H9 (cell line): Measurements from ENCODE around the gene ADGRL2. TPM values are rescaled to one million over a fixed set of nuclear protein-coding genes. Genes with fewer than 3 reads are reported as not detected.

Experiments
- DNase-seq: peaks from one replicate; pipeline ENCODE4 v3.0.0-alpha.2; 2017
- H2AFZ ChIP-seq: one replicate; pipeline ENCODE4 v1.6.1; 2013; ENCODE audit warnings: mild to moderate bottlenecking, low read length, control low read depth, moderate library complexity
- H2AK5ac ChIP-seq: 2 replicates; pipeline ENCODE4 v1.6.1; 2013; ENCODE audit warnings: low read length, control low read depth, mixed read lengths; ENCODE audit not compliant: insufficient read length
- H2BK120ac ChIP-seq: one replicate; pipeline ENCODE4 v1.6.1; 2013; ENCODE audit warnings: low read depth, mild to moderate bottlenecking, low read length, control low read depth, inconsistent platforms; ENCODE audit not compliant: poor library complexity, severe bottlenecking
- H2BK12ac ChIP-seq: 2 replicates; pipeline ENCODE4 v1.6.1; 2013; ENCODE audit warnings: low read length, control low read depth, mixed read lengths, low read depth; ENCODE audit not compliant: insufficient read length
- H2BK15ac ChIP-seq: 2 replicates; pipeline ENCODE4 v1.6.1; 2013; ENCODE audit warnings: low read depth, low read length, control low read depth
- H2BK20ac ChIP-seq: one replicate; pipeline ENCODE4 v1.6.1; 2013; ENCODE audit warnings: low read depth, mild to moderate bottlenecking, low read length, control low read depth, inconsistent platforms; ENCODE audit not compliant: poor library complexity, severe bottlenecking
- H2BK5ac ChIP-seq: 2 replicates; pipeline ENCODE4 v1.6.1; 2013; ENCODE audit warnings: low read length, control low read depth, mixed read lengths; ENCODE audit not compliant: insufficient read length
- H3K14ac ChIP-seq: 2 replicates; pipeline ENCODE4 v1.6.1; 2013; ENCODE audit warnings: low read length, control low read depth; ENCODE audit not compliant: insufficient read depth
- H3K18ac ChIP-seq: 2 replicates; pipeline ENCODE4 v1.6.1; 2013; ENCODE audit warnings: low read depth, mild to moderate bottlenecking, mixed read lengths, low read length, control low read depth; ENCODE audit not compliant: insufficient read length
- H3K23ac ChIP-seq: 2 replicates; pipeline ENCODE4 v1.6.1; 2013; ENCODE audit warnings: low read length, control low read depth, mixed read lengths, low read depth; ENCODE audit not compliant: insufficient read length
- H3K23me2 ChIP-seq: 2 replicates; pipeline ENCODE4 v1.6.1; 2013; ENCODE audit warnings: low read depth, mild to moderate bottlenecking, mixed read lengths, low read length, control low read depth; ENCODE audit not compliant: insufficient read length, poor library complexity, severe bottlenecking
- H3K27ac ChIP-seq: 2 replicates; pipeline ENCODE4 v1.5.1; 2013; ENCODE audit warnings: low read length, control low read depth, mixed read lengths, low read depth; ENCODE audit not compliant: insufficient read length
- H3K27me3 ChIP-seq: 2 replicates; pipeline ENCODE4 v1.6.1; 2013; ENCODE audit warnings: low read length, control low read depth, inconsistent platforms; ENCODE audit not compliant: insufficient read depth
- H3K4ac ChIP-seq: 2 replicates; pipeline ENCODE4 v1.6.1; 2013; ENCODE audit warnings: low read depth, mild to moderate bottlenecking, control low read depth, inconsistent platforms, low read length, moderate library complexity
- H3K4me1 ChIP-seq: 2 replicates; pipeline ENCODE4 v1.6.1; 2013; ENCODE audit warnings: low read length, control low read depth, inconsistent platforms; ENCODE audit not compliant: insufficient read depth
- H3K4me2 ChIP-seq: 2 replicates; pipeline ENCODE4 v1.6.1; 2013; ENCODE audit warnings: low read length, control low read depth, mixed read lengths; ENCODE audit not compliant: insufficient read length, insufficient read depth
- H3K56ac ChIP-seq: 2 replicates; pipeline ENCODE4 v1.6.1; 2013; ENCODE audit warnings: low read depth, mild to moderate bottlenecking, mixed read lengths, low read length, control low read depth; ENCODE audit not compliant: insufficient read length
- H3K79me1 ChIP-seq: 2 replicates; pipeline ENCODE4 v1.6.1; 2013; ENCODE audit warnings: low read depth, mild to moderate bottlenecking, moderate library complexity, low read length, control low read depth, inconsistent platforms; ENCODE audit not compliant: insufficient read depth, poor library complexity, severe bottlenecking
- H3K79me2 ChIP-seq: 2 replicates; pipeline ENCODE4 v1.6.1; 2013; ENCODE audit warnings: low read length, control low read depth, inconsistent platforms; ENCODE audit not compliant: insufficient read depth
- H3K9ac ChIP-seq: 2 replicates; pipeline ENCODE4 v1.6.1; 2013; ENCODE audit warnings: low read length, control low read depth, mixed read lengths; ENCODE audit not compliant: insufficient read length; ENCODE audit errors: extremely low read depth
- H3K9me3 ChIP-seq: one replicate; pipeline ENCODE4 v1.6.1; 2013; ENCODE audit warnings: low read depth, low read length, inconsistent platforms; ENCODE audit not compliant: control insufficient read depth
- H3T11ph ChIP-seq: one replicate; pipeline ENCODE4 v1.6.1; 2013; ENCODE audit warnings: mild to moderate bottlenecking, low read length, control low read depth, inconsistent platforms
- H4K20me1 ChIP-seq: one replicate; pipeline ENCODE4 v1.6.1; 2013; ENCODE audit not compliant: control insufficient read depth, insufficient read length, insufficient read depth
- H4K5ac ChIP-seq: 2 replicates; pipeline ENCODE4 v1.6.1; 2013; ENCODE audit warnings: low read depth, mild to moderate bottlenecking, mixed read lengths, low read length, control low read depth; ENCODE audit not compliant: insufficient read length
- H4K8ac ChIP-seq: replicated peaks from 2 replicates; pipeline ENCODE4 v1.6.1; 2013; ENCODE audit warnings: low read length, control low read depth, mixed read lengths, low read depth; ENCODE audit not compliant: insufficient read length
- H4K91ac ChIP-seq: 2 replicates; pipeline ENCODE4 v1.6.1; 2013; ENCODE audit warnings: low read depth, mild to moderate bottlenecking, moderate library complexity, mixed read lengths, low read length, control low read depth; ENCODE audit not compliant: insufficient read length
- H3K27ac Mint-ChIP-seq, 3 experiments: 2 replicates in 2 of 3; 3 replicates in 1 of 3; pipeline ENCODE4 v1.8.0; 2020 to 2021; ENCODE audit warnings: mixed read lengths in 3 of 3, mild to moderate bottlenecking in 1 of 3, moderate library complexity in 1 of 3
- H3K27me3 Mint-ChIP-seq: 2 replicates; pipeline ENCODE4 v1.8.0; 2021; ENCODE audit warnings: low read depth, mild to moderate bottlenecking, moderate library complexity, mixed read lengths
- H3K36me3 Mint-ChIP-seq, 3 experiments: 2 replicates in 2 of 3; 3 replicates in 1 of 3; pipeline ENCODE4 v1.8.0; 2020 to 2021; ENCODE audit warnings: low read depth in 3 of 3, mixed read lengths in 3 of 3; ENCODE audit not compliant: insufficient read depth in 1 of 3
- H3K4me1 Mint-ChIP-seq, 2 experiments: 2 replicates each; pipeline ENCODE4 v1.8.0; 2020; ENCODE audit warnings: mixed read lengths in 2 of 2
- H3K4me3 Mint-ChIP-seq, 2 experiments: 2 replicates in 1 of 2; 3 replicates in 1 of 2; pipeline ENCODE4 v1.8.0; 2020 to 2021; ENCODE audit warnings: mild to moderate bottlenecking in 2 of 2, mixed read lengths in 2 of 2, moderate library complexity in 1 of 2
- H3K9me3 Mint-ChIP-seq, 2 experiments: 2 replicates in 1 of 2; 3 replicates in 1 of 2; pipeline ENCODE4 v1.8.0; 2020; ENCODE audit warnings: mild to moderate bottlenecking in 2 of 2, mixed read lengths in 2 of 2, moderate library complexity in 1 of 2
- whole genome bisulfite sequencing: extraction: QIAGEN DNeasy Blood & Tissue Kit; methylation state at CpG from one replicate; pipeline ENCODE4 v1.1.7; 2013; ENCODE audit warnings: missing lambda C conversion rate, low lambda C conversion rate, mixed read lengths; ENCODE audit not compliant: insufficient read length; ENCODE audit errors: extremely low coverage; 5-methylcytosine and 5-hydroxymethylcytosine counted together
- total RNA-seq: library from RNA; stranded (reverse); gene quantifications from 2 replicates; pipeline ENCODE4 v1.2.1, GENCODE V29; 2021
- TF ChIP-seq, protein P1 (sequence below): fragments of 200-600 bp; sonication (generic); conservative IDR thresholded peaks from 3 replicates; pipeline ENCODE4 v1.8.0; 2021; ENCODE audit warnings: antibody characterized with exemption, mild to moderate bottlenecking

Gene ADGRL2
- total RNA-seq, 1 experiment from 2014 or later: 119 TPM

GRCh38 chr1:81976539-81976938 is 175.8 kb downstream of the ADGRL2 start:
- no peak overlapping the region for H4K5ac ChIP-seq
- no peak overlapping the region for H3K56ac ChIP-seq
- Mint-ChIP-seq H3K4me3 (no peak overlapping the region), H3K4me1 (peaks cover 62 to 69% of the 10 kb centered on the region in 2 experiments), H3K27ac (peak overlapping the region in 2 of 3 experiments; percentile 86 to 91; a peak in 5 of 7 replicates), H3K36me3 (peaks cover 0 to 28% (median 17%) of the 10 kb centered on the region in 3 experiments; a peak in 5 of 7 replicates), H3K27me3 (no peaks in the 10 kb centered on the region), H3K9me3 (no peaks in the 10 kb centered on the region)
- H3K9me3 ChIP-seq: no peaks in the 10 kb centered on the region
- no peak overlapping the region for H4K8ac ChIP-seq
- H2AK5ac ChIP-seq: no peak overlapping the region
- H4K91ac ChIP-seq: no peak overlapping the region
- no peak overlapping the region for H3K4ac ChIP-seq
- no peak overlapping the region for H3K14ac ChIP-seq
- H3T11ph ChIP-seq: no peak overlapping the region
- no peak overlapping the region for H3K18ac ChIP-seq
- H3K27ac ChIP-seq: no peak overlapping the region
- no peak overlapping the region for H2BK12ac ChIP-seq
- DNase-seq: no peak
- no peak overlapping the region for H2BK5ac ChIP-seq
- WGBS: no CpG with 5 or more reads among the region's 2 CpGs
- no peak overlapping the region for H2BK15ac ChIP-seq
- H3K4me2 ChIP-seq: no peak overlapping the region
- no peaks in the 10 kb centered on the region for H4K20me1 ChIP-seq
- no peaks in the 10 kb centered on the region for H3K23me2 ChIP-seq
- no peak overlapping the region for H2BK120ac ChIP-seq
- H2AFZ ChIP-seq: no peak overlapping the region
- H3K4me1 ChIP-seq: peaks cover 4% of the 10 kb centered on the region
- H3K23ac ChIP-seq: no peak overlapping the region
- H2BK20ac ChIP-seq: no peak overlapping the region
- TF ChIP-seq, protein P1, sequence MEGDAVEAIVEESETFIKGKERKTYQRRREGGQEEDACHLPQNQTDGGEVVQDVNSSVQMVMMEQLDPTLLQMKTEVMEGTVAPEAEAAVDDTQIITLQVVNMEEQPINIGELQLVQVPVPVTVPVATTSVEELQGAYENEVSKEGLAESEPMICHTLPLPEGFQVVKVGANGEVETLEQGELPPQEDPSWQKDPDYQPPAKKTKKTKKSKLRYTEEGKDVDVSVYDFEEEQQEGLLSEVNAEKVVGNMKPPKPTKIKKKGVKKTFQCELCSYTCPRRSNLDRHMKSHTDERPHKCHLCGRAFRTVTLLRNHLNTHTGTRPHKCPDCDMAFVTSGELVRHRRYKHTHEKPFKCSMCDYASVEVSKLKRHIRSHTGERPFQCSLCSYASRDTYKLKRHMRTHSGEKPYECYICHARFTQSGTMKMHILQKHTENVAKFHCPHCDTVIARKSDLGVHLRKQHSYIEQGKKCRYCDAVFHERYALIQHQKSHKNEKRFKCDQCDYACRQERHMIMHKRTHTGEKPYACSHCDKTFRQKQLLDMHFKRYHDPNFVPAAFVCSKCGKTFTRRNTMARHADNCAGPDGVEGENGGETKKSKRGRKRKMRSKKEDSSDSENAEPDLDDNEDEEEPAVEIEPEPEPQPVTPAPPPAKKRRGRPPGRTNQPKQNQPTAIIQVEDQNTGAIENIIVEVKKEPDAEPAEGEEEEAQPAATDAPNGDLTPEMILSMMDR: no peak
- no peaks in the 10 kb centered on the region; the same call in 1 of the 2 replicates for H3K79me2 ChIP-seq
- H3K27me3 ChIP-seq: no peaks in the 10 kb centered on the region
- no peaks in the 10 kb centered on the region for H3K79me1 ChIP-seq
- H3K9ac ChIP-seq: no peak overlapping the region
